GM21381 (cell line): ENCODE results near the gene TCF12.
"Not testable (repeated sequence)": the region's sequence is repeated elsewhere in the genome, so short reads cannot be mapped to it uniquely, and the experiment has no call there.

Experiments
- ATAC-seq: cut with Tn5 transposase; IDR thresholded peaks from one replicate; pipeline ENCODE4 v1.9.1; 2021; ENCODE audit warnings: mild to moderate bottlenecking, moderate library complexity; ENCODE audit not compliant: unreplicated experiment

The TCF12 gene

GRCh38 chr15:57129064-57129463 lies 210.6 kb downstream of the TCF12 start:
- no peak for ATAC-seq

GRCh38 chr15:57130956-57131355 lies 212.5 kb downstream of the TCF12 start:
- no peak for ATAC-seq

GRCh38 chr15:57133127-57133968 lies 214.9 kb downstream of the TCF12 start:
- no peak for ATAC-seq

- no peak for ATAC-seq
These were observed 215.7 kb downstream of the TCF12 start for GRCh38 chr15:57134071-57134605.

- ATAC-seq = no peak
These were observed 216.4 kb downstream of the TCF12 start for GRCh38 chr15:57134851-57135250.

GRCh38 chr15:57135800-57136199 lies 217.4 kb downstream of the TCF12 start:
- ATAC-seq = no peak

GRCh38 chr15:57138349-57138788 lies 219.9 kb downstream of the TCF12 start:
- ATAC-seq = no peak

GRCh38 chr15:57143511-57144078 lies 225.2 kb downstream of the TCF12 start:
- ATAC-seq = no peak

GRCh38 chr15:57144448-57144847 lies 226.0 kb downstream of the TCF12 start:
- no peak for ATAC-seq

- ATAC-seq = no peak
These were observed 228.2 kb downstream of the TCF12 start for GRCh38 chr15:57146506-57147201.

GRCh38 chr15:57147621-57148020 lies 229.2 kb downstream of the TCF12 start:
- ATAC-seq = no peak

GRCh38 chr15:57148262-57148661 lies 229.8 kb downstream of the TCF12 start:
- no peak for ATAC-seq

- ATAC-seq = no peak
These were observed 230.8 kb downstream of the TCF12 start for GRCh38 chr15:57149196-57149595.

- ATAC-seq = no peak
These were observed 231.8 kb downstream of the TCF12 start for GRCh38 chr15:57150066-57150865.

GRCh38 chr15:57150866-57151203 lies 232.4 kb downstream of the TCF12 start:
- ATAC-seq = not testable (repeated sequence)

GRCh38 chr15:57152133-57152532 lies 233.7 kb downstream of the TCF12 start:
- ATAC-seq = no peak

- peak; percentile 68 for ATAC-seq
These were observed 234.5 kb downstream of the TCF12 start for GRCh38 chr15:57152666-57153539.

GRCh38 chr15:57156210-57156884 lies 237.9 kb downstream of the TCF12 start:
- ATAC-seq = no peak

- no peak for ATAC-seq
These were observed 240.1 kb downstream of the TCF12 start for GRCh38 chr15:57158589-57158988.
